Measurements from ENCODE around the gene TCF4. TPM values are rescaled to one million over a fixed set of nuclear protein-coding genes. Genes with fewer than 3 reads are reported as not detected.
A peak's percentile ranks its signal among the peaks of the same experiment; 100 is the strongest.

Gene TCF4
- total and polyA plus RNA-seq, 7 experiments from 2014 or later = 0.94 to 21.8 (median 2.6) TPM

GRCh38 chr18:55465313-55465712 is 122.7 kb downstream of the TCF4 start:
- H3K27ac ChIP-seq (ENCODE audit: low read depth, low read length) = no peak overlapping the region
- H3K36me3 Mint-ChIP-seq = no peaks in the 10 kb centered on the region
- H3K27me3 ChIP-seq (ENCODE audit: control insufficient read depth in 2 of 2, insufficient read depth in 2 of 2, low read length in 2 of 2) = no peaks in the 10 kb centered on the region
- H3K36me3 ChIP-seq (ENCODE audit: control insufficient read depth in 2 of 3, insufficient read depth in 3 of 3, low read length in 3 of 3) = no peaks in the 10 kb centered on the region
- no peaks in the 10 kb centered on the region for H3K9me3 Mint-ChIP-seq
- H3K27ac Mint-ChIP-seq = no peak overlapping the region
- peak; percentile 47 for ATAC-seq
- no peaks in the 10 kb centered on the region for H3K9me3 ChIP-seq (ENCODE audit: control insufficient read depth in 2 of 3, low read length in 3 of 3)
- peaks cover 2 to 18% (median 7%) of the 10 kb centered on the region in 5 donors for H3K27me3 Mint-ChIP-seq
- no peak overlapping the region for H3K4me3 ChIP-seq (ENCODE audit: low read length)
- intact Hi-C loops (cut with micrococcal nuclease) = no loop called here
- H3K4me1 Mint-ChIP-seq = no peaks in the 10 kb centered on the region
- ChIA-PET CTCF (no interaction called here), POLR2A (no interaction called here)
- H3K4me3 Mint-ChIP-seq = no peak overlapping the region
- no peaks in the 10 kb centered on the region for H3K4me1 ChIP-seq (ENCODE audit: control insufficient read depth in 2 of 2, insufficient read depth in 2 of 2, low read length in 2 of 2)
- DNase-seq = no peak

DNA sequence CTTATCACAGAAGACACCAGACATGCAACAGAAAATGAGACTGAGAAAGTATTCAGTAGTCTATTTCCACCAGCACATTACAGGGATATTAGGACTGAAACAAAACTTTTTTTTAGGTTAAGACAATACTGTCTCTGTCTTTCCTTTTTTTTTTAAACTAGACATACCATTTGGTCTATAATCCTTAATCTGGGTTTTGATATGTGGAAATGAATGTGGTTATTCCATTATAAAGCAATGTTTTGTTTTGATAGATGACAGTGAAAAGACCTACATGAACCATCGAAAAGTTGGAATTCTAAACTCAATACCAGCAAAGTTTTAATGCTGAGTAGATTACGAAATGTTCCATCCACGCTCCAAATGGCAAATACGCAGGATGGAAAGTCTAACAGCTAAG is 123.4 kb downstream of the TCF4 start:
- intact Hi-C loops (cut with micrococcal nuclease) = no loop called here
- H3K36me3 ChIP-seq (ENCODE audit: control insufficient read depth in 2 of 3, insufficient read depth in 3 of 3, low read length in 3 of 3) = no peaks in the 10 kb centered on the region
- DNase-seq (no peak), ATAC-seq (no peak)
- H3K9me3 Mint-ChIP-seq = no peaks in the 10 kb centered on the region
- H3K4me3 Mint-ChIP-seq = no peak overlapping the region
- H3K27ac ChIP-seq (ENCODE audit: low read depth, low read length) = no peak overlapping the region
- H3K27me3 Mint-ChIP-seq = peaks cover 5 to 23% (median 10%) of the 10 kb centered on the region in 5 donors
- no peaks in the 10 kb centered on the region for H3K36me3 Mint-ChIP-seq
- no peak overlapping the region for H3K4me3 ChIP-seq (ENCODE audit: low read length)
- no peaks in the 10 kb centered on the region for H3K4me1 Mint-ChIP-seq
- CTCF ChIA-PET = no interaction called here
- H3K9me3 ChIP-seq (ENCODE audit: control insufficient read depth in 2 of 3, low read length in 3 of 3) = no peaks in the 10 kb centered on the region
- no peaks in the 10 kb centered on the region for H3K4me1 ChIP-seq (ENCODE audit: control insufficient read depth in 2 of 2, insufficient read depth in 2 of 2, low read length in 2 of 2)
- H3K27ac Mint-ChIP-seq = no peak overlapping the region
- POLR2A ChIA-PET = no interaction called here
- no peaks in the 10 kb centered on the region for H3K27me3 ChIP-seq (ENCODE audit: control insufficient read depth in 2 of 2, insufficient read depth in 2 of 2, low read length in 2 of 2)

GRCh38 chr18:55462652-55463051 is 125.3 kb downstream of the TCF4 start:
- H3K9me3 Mint-ChIP-seq = no peaks in the 10 kb centered on the region
- H3K36me3 Mint-ChIP-seq = no peaks in the 10 kb centered on the region
- no peaks in the 10 kb centered on the region for H3K4me1 Mint-ChIP-seq
- H3K4me3 Mint-ChIP-seq = no peak overlapping the region
- H3K36me3 ChIP-seq (ENCODE audit: control insufficient read depth in 2 of 3, insufficient read depth in 3 of 3, low read length in 3 of 3) = no peaks in the 10 kb centered on the region
- POLR2A ChIA-PET = no interaction called here
- H3K27ac Mint-ChIP-seq = no peak overlapping the region
- peaks cover 3 to 21% (median 7%) of the 10 kb centered on the region in 5 donors for H3K27me3 Mint-ChIP-seq
- no peaks in the 10 kb centered on the region for H3K9me3 ChIP-seq (ENCODE audit: control insufficient read depth in 2 of 3, low read length in 3 of 3)
- DNase-seq = no peak
- H3K4me3 ChIP-seq (ENCODE audit: low read length) = no peak overlapping the region
- no peaks in the 10 kb centered on the region for H3K27me3 ChIP-seq (ENCODE audit: control insufficient read depth in 2 of 2, insufficient read depth in 2 of 2, low read length in 2 of 2)
- H3K4me1 ChIP-seq (ENCODE audit: control insufficient read depth in 2 of 2, insufficient read depth in 2 of 2, low read length in 2 of 2) = no peaks in the 10 kb centered on the region
- intact Hi-C loops (cut with micrococcal nuclease) = loop anchor here in 1 of 2 donors (2.0 kb wide), 1 partner anchor 14 kb away; no protein-coding TSS in a partner anchor
- ATAC-seq = no peak
- CTCF ChIA-PET = no interaction called here
- no peak overlapping the region for H3K27ac ChIP-seq (ENCODE audit: low read depth, low read length)

GRCh38 chr18:55461848-55462247 is 126.1 kb downstream of the TCF4 start:
- no peaks in the 10 kb centered on the region for H3K9me3 ChIP-seq (ENCODE audit: control insufficient read depth in 2 of 3, low read length in 3 of 3)
- ChIA-PET CTCF (no interaction called here), POLR2A (no interaction called here)
- no peak overlapping the region for H3K4me3 Mint-ChIP-seq
- no peak overlapping the region for H3K4me3 ChIP-seq (ENCODE audit: low read length)
- no peaks in the 10 kb centered on the region for H3K36me3 ChIP-seq (ENCODE audit: control insufficient read depth in 2 of 3, insufficient read depth in 3 of 3, low read length in 3 of 3)
- peaks cover 0 to 14% (median 4%) of the 10 kb centered on the region in 5 donors for H3K27me3 Mint-ChIP-seq
- no peaks in the 10 kb centered on the region for H3K4me1 Mint-ChIP-seq
- no peaks in the 10 kb centered on the region for H3K4me1 ChIP-seq (ENCODE audit: control insufficient read depth in 2 of 2, insufficient read depth in 2 of 2, low read length in 2 of 2)
- no peaks in the 10 kb centered on the region for H3K9me3 Mint-ChIP-seq
- H3K27ac Mint-ChIP-seq = no peak overlapping the region
- H3K36me3 Mint-ChIP-seq = no peaks in the 10 kb centered on the region
- intact Hi-C loops (cut with micrococcal nuclease) = loop anchor here in 1 of 2 donors (2.0 kb wide), 1 partner anchor 15 kb away; no protein-coding TSS in a partner anchor
- ATAC-seq (no peak), DNase-seq (no peak)
- no peak overlapping the region for H3K27ac ChIP-seq (ENCODE audit: low read depth, low read length)
- H3K27me3 ChIP-seq (ENCODE audit: control insufficient read depth in 2 of 2, insufficient read depth in 2 of 2, low read length in 2 of 2) = no peaks in the 10 kb centered on the region

DNA sequence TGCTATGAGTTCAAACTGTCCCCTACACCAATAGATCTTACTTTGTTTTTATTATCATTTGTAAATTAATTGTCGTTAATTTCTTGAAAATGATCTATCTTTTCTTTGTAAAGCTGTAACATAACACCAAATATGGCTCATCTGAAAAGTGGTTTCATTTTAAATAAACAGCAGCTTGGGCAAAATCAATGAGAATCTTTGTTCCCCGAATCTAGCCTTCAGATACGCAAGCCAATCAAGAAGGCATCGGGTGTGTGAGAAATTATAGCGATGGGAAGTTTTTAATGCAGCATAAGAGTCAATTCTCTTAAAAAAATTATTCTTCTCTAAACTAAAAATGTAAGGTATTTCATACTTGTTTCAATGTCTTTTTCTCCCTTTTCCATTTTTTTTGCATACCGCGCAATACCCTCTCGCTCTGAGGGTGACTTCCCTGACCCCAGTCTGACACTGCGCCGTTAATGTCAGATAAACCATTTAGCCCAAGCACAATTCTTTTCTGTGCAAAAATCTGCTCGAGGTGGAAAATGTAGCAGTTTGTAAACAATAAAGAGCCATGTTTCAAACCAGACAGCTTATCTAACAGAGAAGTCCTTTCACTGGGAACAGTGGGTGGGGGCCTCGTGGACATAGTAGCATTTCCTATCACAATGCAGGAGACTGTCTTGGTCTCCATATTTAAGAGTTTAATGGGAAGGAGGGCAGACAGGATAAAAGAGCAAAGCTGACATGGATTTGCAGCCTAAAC is 129.4 kb downstream of the TCF4 start:
- ChIA-PET POLR2A (no interaction called here), CTCF (no interaction called here)
- Histone ChIP-seq H3K36me3 (ENCODE audit: control insufficient read depth in 2 of 3, insufficient read depth in 3 of 3, low read length in 3 of 3) (no peaks in the 10 kb centered on the region), H3K4me1 (ENCODE audit: control insufficient read depth in 2 of 2, insufficient read depth in 2 of 2, low read length in 2 of 2) (no peaks in the 10 kb centered on the region), H3K4me3 (ENCODE audit: low read length) (no peak overlapping the region), H3K9me3 (ENCODE audit: control insufficient read depth in 2 of 3, low read length in 3 of 3) (no peaks in the 10 kb centered on the region), H3K27me3 (ENCODE audit: control insufficient read depth in 2 of 2, insufficient read depth in 2 of 2, low read length in 2 of 2) (no peaks in the 10 kb centered on the region), H3K27ac (ENCODE audit: low read depth, low read length) (no peak overlapping the region)
- DNase-seq (no peak), ATAC-seq (no peak)
- intact Hi-C loops (cut with micrococcal nuclease) = no loop called here
- Mint-ChIP-seq H3K4me3 (no peak overlapping the region), H3K9me3 (no peaks in the 10 kb centered on the region), H3K27ac (no peak overlapping the region), H3K36me3 (no peaks in the 10 kb centered on the region), H3K4me1 (no peaks in the 10 kb centered on the region), H3K27me3 (peaks cover 0 to 14% (median 4%) of the 10 kb centered on the region in 5 donors)

GRCh38 chr18:55457028-55457427 is 131.0 kb downstream of the TCF4 start:
- no peak overlapping the region for H3K4me3 Mint-ChIP-seq
- Histone ChIP-seq H3K4me3 (ENCODE audit: low read length) (no peak overlapping the region), H3K4me1 (ENCODE audit: control insufficient read depth in 2 of 2, insufficient read depth in 2 of 2, low read length in 2 of 2) (no peaks in the 10 kb centered on the region), H3K27ac (ENCODE audit: low read depth, low read length) (no peak overlapping the region), H3K9me3 (ENCODE audit: control insufficient read depth in 2 of 3, low read length in 3 of 3) (no peaks in the 10 kb centered on the region), H3K36me3 (ENCODE audit: control insufficient read depth in 2 of 3, insufficient read depth in 3 of 3, low read length in 3 of 3) (no peaks in the 10 kb centered on the region), H3K27me3 (ENCODE audit: control insufficient read depth in 2 of 2, insufficient read depth in 2 of 2, low read length in 2 of 2) (no peaks in the 10 kb centered on the region)
- no peaks in the 10 kb centered on the region for H3K36me3 Mint-ChIP-seq
- ChIA-PET CTCF (no interaction called here), POLR2A (no interaction called here)
- ATAC-seq (peak; percentile 34), DNase-seq (no peak)
- H3K4me1 Mint-ChIP-seq = no peaks in the 10 kb centered on the region
- intact Hi-C loops (cut with micrococcal nuclease) = no loop called here
- no peak overlapping the region for H3K27ac Mint-ChIP-seq
- H3K27me3 Mint-ChIP-seq = peaks cover 0 to 14% (median 4%) of the 10 kb centered on the region in 5 donors
- no peaks in the 10 kb centered on the region for H3K9me3 Mint-ChIP-seq

DNA sequence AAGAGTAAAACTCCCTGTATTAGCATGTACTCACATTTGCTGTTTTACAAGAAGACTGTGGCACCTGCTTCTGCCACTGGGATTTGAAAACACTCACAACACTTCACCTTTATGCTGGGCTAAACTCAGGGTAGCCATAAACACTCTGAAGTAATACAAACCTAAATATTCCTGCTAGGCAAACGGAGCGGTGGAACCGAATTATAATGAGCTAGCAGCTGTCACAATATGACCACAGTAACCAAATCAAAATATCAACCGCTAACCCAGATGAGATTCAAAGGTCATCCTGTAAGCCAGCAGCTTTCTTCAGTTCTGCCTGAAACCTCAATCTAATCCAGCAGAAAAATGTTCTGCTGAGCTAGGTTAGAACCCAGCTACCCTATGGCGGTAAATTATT is 132.1 kb downstream of the TCF4 start:
- no peaks in the 10 kb centered on the region for H3K4me1 Mint-ChIP-seq
- ATAC-seq (no peak), DNase-seq (no peak)
- ChIA-PET POLR2A (no interaction called here), CTCF (no interaction called here)
- Histone ChIP-seq H3K27ac (ENCODE audit: low read depth, low read length) (no peak overlapping the region), H3K9me3 (ENCODE audit: control insufficient read depth in 2 of 3, low read length in 3 of 3) (no peaks in the 10 kb centered on the region), H3K27me3 (ENCODE audit: control insufficient read depth in 2 of 2, insufficient read depth in 2 of 2, low read length in 2 of 2) (no peaks in the 10 kb centered on the region), H3K4me3 (ENCODE audit: low read length) (no peak overlapping the region), H3K36me3 (ENCODE audit: control insufficient read depth in 2 of 3, insufficient read depth in 3 of 3, low read length in 3 of 3) (no peaks in the 10 kb centered on the region), H3K4me1 (ENCODE audit: control insufficient read depth in 2 of 2, insufficient read depth in 2 of 2, low read length in 2 of 2) (no peaks in the 10 kb centered on the region)
- intact Hi-C loops (cut with micrococcal nuclease) = no loop called here
- no peak overlapping the region for H3K27ac Mint-ChIP-seq
- no peaks in the 10 kb centered on the region for H3K36me3 Mint-ChIP-seq
- H3K9me3 Mint-ChIP-seq = no peaks in the 10 kb centered on the region
- no peak overlapping the region for H3K4me3 Mint-ChIP-seq
- peaks cover 0 to 14% (median 3%) of the 10 kb centered on the region in 5 donors for H3K27me3 Mint-ChIP-seq

Data from naive thymus-derived CD4-positive, alpha-beta T cell (primary cell).